GM23338 (cell line): Measurements from ENCODE around the gene WIPI1. TPM values are rescaled to one million over a fixed set of nuclear protein-coding genes. Genes with fewer than 3 reads are reported as not detected.

Experiments
- ATAC-seq: fragments of 200-7000 bp; cut with Tn5 transposase; 3 replicates; pipeline ENCODE4 v1.9.1; 2020
- DNase-seq: peaks from one replicate; pipeline ENCODE4 v3.0.0-alpha.2; 2015; ENCODE audit warnings: low spot score
- H2AFZ ChIP-seq: fragments of 200-600 bp; sonication (generic); 2 replicates; pipeline ENCODE4 v1.8.0; 2016; ENCODE audit warnings: antibody characterized with exemption, mild to moderate bottlenecking, moderate library complexity
- H3F3A ChIP-seq: fragments of 200-600 bp; sonication (generic); replicated peaks from 2 replicates; pipeline ENCODE4 v1.8.0; 2017; ENCODE audit warnings: antibody characterized with exemption, mixed run types, low read depth
- H3K27ac ChIP-seq: fragments of 200-600 bp; sonication (generic); 2 replicates; pipeline ENCODE4 v1.6.1; 2016; ENCODE audit warnings: low read depth
- H3K27me3 ChIP-seq: fragments of 200-600 bp; sonication (generic); 2 replicates; pipeline ENCODE4 v1.8.0; 2016; ENCODE audit warnings: mild to moderate bottlenecking, mixed run types, moderate library complexity; ENCODE audit not compliant: insufficient read depth
- H3K36me3 ChIP-seq: fragments of 200-600 bp; sonication (generic); 2 replicates; pipeline ENCODE4 v1.8.0; 2016; ENCODE audit warnings: mild to moderate bottlenecking; ENCODE audit not compliant: insufficient read depth
- H3K4me1 ChIP-seq: fragments of 200-600 bp; sonication (generic); 2 replicates; pipeline ENCODE4 v1.8.0; 2016; ENCODE audit warnings: mild to moderate bottlenecking, moderate library complexity; ENCODE audit not compliant: insufficient read depth
- H3K4me2 ChIP-seq: fragments of 200-600 bp; sonication (generic); 2 replicates; pipeline ENCODE4 v1.7.1; 2017; ENCODE audit warnings: mixed run types
- H3K4me3 ChIP-seq: fragments of 200-600 bp; sonication (generic); 2 replicates; pipeline ENCODE4 v1.6.1; 2016; ENCODE audit warnings: mixed run types
- H3K79me2 ChIP-seq: fragments of 200-600 bp; sonication (generic); replicated peaks from 2 replicates; pipeline ENCODE4 v1.8.0; 2017; ENCODE audit warnings: mild to moderate bottlenecking; ENCODE audit not compliant: insufficient read depth
- H3K9me2 ChIP-seq: fragments of 200-600 bp; sonication (generic); 2 replicates; pipeline ENCODE4 v1.8.0; 2017; ENCODE audit not compliant: insufficient read depth
- H4K20me1 ChIP-seq: fragments of 200-600 bp; sonication (generic); replicated peaks from 2 replicates; pipeline ENCODE4 v1.8.0; 2017; ENCODE audit warnings: mild to moderate bottlenecking; ENCODE audit not compliant: insufficient read depth
- H3K27ac Mint-ChIP-seq: 2 replicates; pipeline ENCODE4 v1.8.0; 2020; ENCODE audit warnings: inconsistent platforms, mild to moderate bottlenecking, moderate library complexity, mixed read lengths
- H3K27me3 Mint-ChIP-seq: 3 replicates; pipeline ENCODE4 v1.8.0; 2022; ENCODE audit warnings: low read depth, mild to moderate bottlenecking, moderate library complexity, mixed read lengths, inconsistent platforms; ENCODE audit not compliant: insufficient read depth, poor library complexity
- H3K36me3 Mint-ChIP-seq: 3 replicates; pipeline ENCODE4 v1.8.0; 2021; ENCODE audit warnings: low read depth, mild to moderate bottlenecking, inconsistent platforms, moderate library complexity, mixed read lengths
- H3K4me1 Mint-ChIP-seq: 3 replicates; pipeline ENCODE4 v1.8.0; 2020; ENCODE audit warnings: mild to moderate bottlenecking, inconsistent platforms, mixed read lengths
- H3K4me3 Mint-ChIP-seq: 3 replicates; pipeline ENCODE4 v1.8.0; 2021; ENCODE audit warnings: moderate library complexity, mild to moderate bottlenecking, inconsistent platforms, mixed read lengths
- H3K9me3 Mint-ChIP-seq: 3 replicates; pipeline ENCODE4 v1.8.0; 2020; ENCODE audit warnings: moderate library complexity, mild to moderate bottlenecking, inconsistent platforms, mixed read lengths
- CREB1 ChIP-seq: fragments of 250-450 bp; sonication (Bioruptor Pico); IDR thresholded peaks from 2 replicates; pipeline ENCODE4 v1.5.0; 2020; ENCODE audit warnings: low read depth, mild to moderate bottlenecking, moderate library complexity
- CTCF ChIP-seq, 2 experiments: fragments of 200-600 bp in 1 of 2; sonication (generic) in 1 of 2; conservative IDR thresholded peaks; 2 replicates each; pipeline versions ENCODE4 v1.5.1 to v1.6.1; 2016 to 2017; ENCODE audit warnings: antibody characterized with exemption in 2 of 2, low read depth in 2 of 2, mild to moderate bottlenecking in 2 of 2, moderate library complexity in 1 of 2
- ETS1 ChIP-seq: IDR thresholded peaks from 2 replicates; pipeline ENCODE4 v1.6.1; 2016; ENCODE audit warnings: antibody characterized with exemption
- EZH2 ChIP-seq: fragments of 200-600 bp; sonication (generic); IDR thresholded peaks from one replicate; pipeline ENCODE4 v1.8.0; 2017; ENCODE audit warnings: antibody characterized with exemption, mild to moderate bottlenecking, low read depth; ENCODE audit not compliant: unreplicated experiment
- JUNB ChIP-seq: IDR thresholded peaks from one replicate; pipeline ENCODE4 v1.6.1; 2016; ENCODE audit warnings: antibody characterized with exemption; ENCODE audit not compliant: unreplicated experiment
- STAT1 ChIP-seq: IDR thresholded peaks from one replicate; pipeline ENCODE4 v1.6.1; 2016; ENCODE audit warnings: antibody characterized with exemption; ENCODE audit not compliant: unreplicated experiment
- ZNF331 ChIP-seq: fragments of 250-450 bp; sonication (Bioruptor Pico); IDR thresholded peaks from 2 replicates; pipeline ENCODE4 v1.5.0; 2020; ENCODE audit warnings: low read depth, mild to moderate bottlenecking, moderate library complexity
- polyA plus RNA-seq: library from polyadenylated mRNA; unstranded; fragments of >200 nt; fragmentation: Nextera tagmentation; extraction: Ambion mirVana; gene quantifications from 2 replicates; pipeline ENCODE4 v1.2.1, GENCODE V29; 2016
- total RNA-seq: library from RNA; depleted of rRNA; stranded (reverse); fragments of >200 nt; shearing (Covaris generic); gene quantifications from 2 replicates; pipeline ENCODE4 v1.2.3, GENCODE V29; 2014

WIPI1 gene
- total and polyA plus RNA-seq, 2 experiments from 2014 or later: 24.1 to 29.3 TPM

GRCh38 chr17:68398691-68399637, 58.3 kb downstream of the WIPI1 start:
- H3K4me1 Mint-ChIP-seq: peaks cover 24% of the 10 kb centered on the region
- H3K36me3 Mint-ChIP-seq: peaks cover 6% of the 10 kb centered on the region; the same call in 2 of the 3 replicates
- Histone ChIP-seq H3K4me3 (no peak overlapping the region), H3K4me1 (no peaks in the 10 kb centered on the region), H3K36me3 (no peaks in the 10 kb centered on the region), H3K79me2 (no peaks in the 10 kb centered on the region), H3K9me2 (no peaks in the 10 kb centered on the region), H3K27ac (peak overlapping the region; percentile 64; the same call in 1 of the 2 replicates), H3F3A (no peaks in the 10 kb centered on the region; the same call in 1 of the 2 replicates), H2AFZ (no peak overlapping the region), H3K27me3 (no peaks in the 10 kb centered on the region), H4K20me1 (no peaks in the 10 kb centered on the region), H3K4me2 (no peak overlapping the region)
- TF ChIP-seq CTCF (conservative IDR thresholded peaks at IDR 0.05; ENCODE audit: low read depth in 2 of 2) (peak; percentile 79 to 86), ZNF331 (CRISPR knock-in tag) (no peak), JUNB (no peak), STAT1 (no peak)
- H3K27me3 Mint-ChIP-seq: peaks cover 12% of the 10 kb centered on the region
- ATAC-seq (peak; percentile 96), DNase-seq (peak; percentile 90)
- no peak overlapping the region for H3K4me3 Mint-ChIP-seq
- peaks cover 6% of the 10 kb centered on the region; the same call in 1 of the 3 replicates for H3K9me3 Mint-ChIP-seq
- H3K27ac Mint-ChIP-seq: no peak overlapping the region

GRCh38 chr17:68397108-68397536, 60.2 kb downstream of the WIPI1 start:
- H2AFZ ChIP-seq: no peak overlapping the region
- no peak for DNase-seq
- H3K4me1 ChIP-seq: no peaks in the 10 kb centered on the region
- no peaks in the 10 kb centered on the region for H3K36me3 ChIP-seq
- H3F3A ChIP-seq: no peaks in the 10 kb centered on the region; the same call in 1 of the 2 replicates
- Mint-ChIP-seq H3K9me3 (peaks cover 6% of the 10 kb centered on the region; the same call in 1 of the 3 replicates), H3K4me1 (peaks cover 24% of the 10 kb centered on the region), H3K4me3 (no peak overlapping the region), H3K27me3 (peaks cover 8% of the 10 kb centered on the region), H3K36me3 (peaks cover 6% of the 10 kb centered on the region; the same call in 2 of the 3 replicates), H3K27ac (no peak overlapping the region)
- H4K20me1 ChIP-seq: no peaks in the 10 kb centered on the region
- no peak overlapping the region for H3K4me2 ChIP-seq
- H3K27ac ChIP-seq: no peak overlapping the region
- no peaks in the 10 kb centered on the region for H3K27me3 ChIP-seq
- H3K9me2 ChIP-seq: no peaks in the 10 kb centered on the region
- TF ChIP-seq JUNB (no peak), STAT1 (no peak), CREB1 (CRISPR knock-in tag) (no peak), ZNF331 (CRISPR knock-in tag) (no peak), EZH2 (no peak), ETS1 (no peak)
- H3K4me3 ChIP-seq: no peak overlapping the region
- no peak for ATAC-seq
- H3K79me2 ChIP-seq: no peaks in the 10 kb centered on the region
